GM21360 (cell line): ENCODE data around the gene PLPP4.

Experiments
- ATAC-seq: cut with Tn5 transposase; IDR thresholded peaks from one replicate; pipeline ENCODE4 v1.9.1; 2021; ENCODE audit warnings: mild to moderate bottlenecking, moderate library complexity; ENCODE audit not compliant: unreplicated experiment

PLPP4 gene

DNA sequence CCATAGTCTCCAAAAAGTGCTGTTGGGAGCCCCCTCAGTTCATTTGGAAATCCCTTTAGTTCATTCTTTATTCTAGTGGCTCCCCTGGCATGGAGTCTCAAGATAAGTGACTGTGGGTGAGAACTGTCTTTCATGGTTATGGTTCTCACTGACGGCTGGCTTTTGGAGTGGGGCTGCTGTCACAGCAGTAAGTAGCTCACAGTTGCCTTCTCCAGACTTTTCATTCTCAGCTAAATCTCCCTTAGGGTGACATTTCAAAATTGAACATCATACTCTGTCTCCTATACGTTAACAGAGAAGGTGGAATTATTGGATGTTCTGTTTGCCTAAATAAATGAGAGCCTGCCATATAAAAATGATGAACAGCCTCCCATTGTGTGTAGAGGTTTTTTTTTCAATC is 58.7 kb downstream of the PLPP4 start:
- ATAC-seq, result no peak

DNA sequence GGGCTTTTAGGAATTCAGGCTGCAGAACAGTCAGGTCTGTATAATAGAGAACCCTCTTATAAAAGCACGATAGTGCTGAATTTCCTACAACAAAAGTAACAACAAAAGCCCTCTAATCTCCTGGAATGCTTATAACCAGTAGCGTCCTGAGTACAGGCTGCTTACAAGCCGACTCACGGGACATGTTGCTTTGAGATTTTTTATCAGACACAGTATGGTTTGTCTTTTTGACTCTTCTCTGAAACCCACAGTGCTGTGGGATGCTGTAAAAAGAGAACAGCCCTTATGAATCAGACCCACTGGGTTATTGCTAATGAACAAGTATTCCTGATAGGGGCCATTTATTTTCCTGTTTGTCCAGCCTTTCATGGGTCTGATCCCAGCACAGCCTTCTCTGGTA is 59.4 kb downstream of the PLPP4 start:
- no peak for ATAC-seq

DNA sequence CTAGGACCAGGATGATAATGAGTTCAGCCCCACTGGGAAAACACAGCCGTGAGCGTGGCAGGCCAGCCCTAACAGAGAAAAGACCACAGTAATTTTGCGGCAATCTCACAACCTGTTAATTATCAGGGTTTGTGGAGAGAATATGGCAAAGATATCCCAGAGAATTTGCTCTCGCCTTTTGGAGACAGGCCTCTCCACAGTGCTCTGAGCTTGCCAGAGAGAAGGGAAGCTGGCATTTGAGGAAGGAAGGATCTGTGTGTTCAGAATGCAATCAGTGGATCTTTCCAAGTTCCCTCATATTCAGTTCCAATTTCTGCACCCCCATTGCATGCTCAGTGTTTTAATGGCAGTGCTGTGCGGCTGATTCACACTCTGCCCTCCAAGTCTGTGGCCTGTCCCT is 60.2 kb downstream of the PLPP4 start:
- ATAC-seq, result no peak

DNA sequence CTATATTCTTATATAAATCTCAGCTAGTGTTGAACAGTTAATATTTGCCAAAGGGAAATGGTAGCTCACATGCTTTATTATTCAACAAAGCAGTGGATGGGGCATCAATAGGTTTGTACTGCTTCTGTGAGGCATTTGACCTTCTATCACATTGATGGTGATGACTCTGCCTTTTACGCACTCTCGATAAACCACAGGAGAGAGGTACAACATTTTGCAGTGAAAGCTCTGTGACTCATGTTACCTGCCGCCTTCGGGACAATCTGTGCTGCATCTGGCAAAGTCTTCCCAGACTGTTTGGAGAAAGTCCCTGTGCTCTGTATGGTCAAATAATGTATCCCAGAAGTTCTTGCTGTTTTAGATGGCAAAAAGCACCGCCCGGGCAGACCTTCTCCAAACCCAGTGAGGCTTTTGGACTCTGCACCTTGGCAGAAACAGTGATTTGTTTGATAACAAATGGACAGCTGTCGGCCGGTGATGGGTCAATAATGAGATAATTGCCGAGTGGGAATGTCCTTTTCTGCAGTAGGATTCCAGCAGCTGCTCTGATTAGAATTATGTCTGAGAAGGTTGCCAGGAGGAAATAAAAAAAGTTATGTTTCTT is 61.0 kb downstream of the PLPP4 start:
- ATAC-seq, result no peak

DNA sequence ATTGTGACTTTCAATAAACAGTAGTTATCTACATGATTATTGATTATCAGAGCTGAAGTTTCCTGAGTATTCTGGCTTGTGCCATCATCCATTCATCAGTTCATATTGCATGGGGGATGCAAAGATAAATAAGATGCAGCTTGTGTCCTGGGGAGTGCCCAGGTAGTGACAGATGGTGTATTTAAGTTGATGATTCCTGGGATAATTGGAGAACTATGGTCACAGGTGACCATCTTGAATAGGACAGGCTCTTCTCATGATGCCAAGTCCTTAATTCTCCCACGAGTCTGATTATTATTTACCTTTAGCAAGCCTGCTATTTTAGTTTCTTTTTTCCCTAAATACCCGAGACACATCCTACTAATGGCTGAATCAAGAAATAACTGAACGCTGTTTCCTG is 64.9 kb downstream of the PLPP4 start:
- ATAC-seq, result no peak

DNA sequence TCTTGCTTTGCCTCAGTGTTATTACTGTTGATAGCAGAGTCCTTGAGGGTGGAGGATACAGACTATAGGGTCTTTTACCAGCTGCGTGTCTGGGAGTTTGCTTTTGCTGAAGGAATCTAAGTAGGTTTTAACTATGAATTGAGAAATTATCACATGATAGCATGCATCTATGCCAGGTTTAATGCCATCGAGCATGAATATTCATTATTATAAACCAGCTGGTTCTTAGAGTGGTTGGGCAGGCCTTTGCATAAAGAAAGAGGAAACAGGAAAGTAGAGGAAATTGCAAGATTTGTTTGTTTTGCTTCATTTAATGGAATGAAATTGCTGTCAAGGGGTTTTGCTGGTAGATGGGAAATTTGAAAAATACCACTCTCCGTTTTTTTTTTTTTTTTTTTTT is 70.7 kb downstream of the PLPP4 start:
- no peak for ATAC-seq

DNA sequence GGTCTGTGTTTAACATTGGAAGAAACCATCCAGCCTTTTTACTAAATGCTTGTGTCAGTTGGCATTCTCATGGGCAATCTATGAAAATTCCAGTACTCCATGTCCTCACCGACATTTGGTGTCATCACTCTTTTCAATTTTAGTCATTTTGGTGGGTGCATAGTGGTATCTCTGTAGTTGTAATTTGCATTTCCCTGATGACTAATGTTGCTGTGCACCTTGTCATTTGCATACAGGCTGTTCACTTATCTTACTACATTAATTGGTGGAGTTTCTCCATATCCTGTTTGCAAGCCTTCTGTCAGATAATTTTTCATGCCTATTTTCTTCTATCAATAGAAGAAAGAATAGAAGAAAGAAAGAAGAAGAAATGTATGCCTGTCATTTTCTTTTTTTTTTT is 73.7 kb downstream of the PLPP4 start:
- no peak for ATAC-seq

DNA sequence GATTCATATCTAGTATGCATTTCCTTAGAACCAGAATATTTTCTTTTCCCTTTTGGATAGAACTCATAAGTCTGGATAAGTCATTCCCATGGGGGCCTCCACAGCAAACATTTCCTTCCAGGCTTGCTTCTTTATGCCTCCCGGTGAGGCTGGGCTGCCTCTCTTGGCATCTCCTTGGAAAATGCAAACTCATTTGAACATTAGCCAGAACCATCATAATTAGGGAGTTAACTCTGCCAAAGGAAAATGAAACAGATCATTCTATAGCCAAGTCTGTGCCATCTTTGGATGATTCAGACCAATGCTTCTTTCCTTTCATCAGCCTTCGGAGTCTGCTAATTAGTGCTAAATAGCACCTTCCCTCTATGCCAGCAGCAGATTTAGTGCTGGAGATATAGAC is 81.1 kb downstream of the PLPP4 start:
- no peak for ATAC-seq

DNA sequence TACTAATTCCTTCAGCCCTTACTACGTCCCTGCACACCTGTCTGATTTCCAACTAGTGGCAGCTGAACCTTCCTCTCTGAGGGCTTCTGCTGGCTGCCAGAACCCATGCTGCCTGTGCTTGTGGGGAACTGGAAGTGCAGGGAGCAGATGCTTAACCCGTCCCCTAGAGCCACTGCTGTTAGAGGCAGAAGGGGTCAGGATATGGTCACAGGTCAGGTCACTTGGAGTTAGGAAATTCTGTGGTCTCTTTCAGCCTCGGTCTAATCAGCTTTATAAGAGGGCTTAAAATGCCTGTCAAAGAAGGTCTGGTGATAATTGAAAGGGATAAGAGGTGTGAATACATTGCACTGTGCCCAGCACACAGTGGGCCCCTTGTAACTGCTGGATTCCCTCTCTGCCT is 82.0 kb downstream of the PLPP4 start:
- no peak for ATAC-seq

DNA sequence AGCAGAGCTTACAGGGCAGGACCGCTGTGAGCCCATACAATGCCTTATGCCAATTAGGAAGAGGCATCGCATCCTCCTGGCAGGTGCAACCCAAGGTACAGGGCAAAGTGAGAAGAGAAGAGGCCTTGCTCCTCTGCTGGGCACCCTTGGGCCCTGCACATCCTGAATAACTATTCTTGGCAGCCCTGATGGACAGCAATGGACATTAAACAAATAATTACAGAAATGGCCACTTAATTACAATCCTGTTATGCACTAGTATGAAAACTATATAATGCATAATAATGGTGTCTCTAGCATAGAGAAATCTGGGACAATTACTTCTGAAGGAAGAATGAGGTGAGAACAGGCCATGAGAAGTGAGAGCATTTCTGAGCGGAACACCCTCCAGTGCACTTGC is 83.5 kb downstream of the PLPP4 start:
- ATAC-seq, result no peak

DNA sequence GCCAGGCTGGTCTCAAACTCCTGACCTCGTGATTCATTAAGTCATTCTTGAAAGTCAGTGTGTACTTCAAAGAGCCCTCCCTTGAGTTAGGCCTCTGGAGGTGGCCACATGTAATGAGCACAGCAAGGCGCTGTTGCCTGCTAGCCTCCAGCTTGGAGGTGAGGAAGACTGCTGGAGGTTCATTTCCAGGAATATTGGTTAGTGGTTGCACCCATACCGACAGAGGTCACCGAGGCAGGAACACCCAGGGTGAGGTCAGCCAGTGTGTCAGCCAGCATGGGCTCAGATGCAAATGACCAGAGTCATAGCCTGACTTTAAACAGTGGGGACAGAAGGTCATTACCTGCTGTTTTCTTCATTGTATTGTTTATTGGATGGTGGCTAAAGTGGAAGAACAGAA is 85.0 kb downstream of the PLPP4 start:
- ATAC-seq, result no peak

DNA sequence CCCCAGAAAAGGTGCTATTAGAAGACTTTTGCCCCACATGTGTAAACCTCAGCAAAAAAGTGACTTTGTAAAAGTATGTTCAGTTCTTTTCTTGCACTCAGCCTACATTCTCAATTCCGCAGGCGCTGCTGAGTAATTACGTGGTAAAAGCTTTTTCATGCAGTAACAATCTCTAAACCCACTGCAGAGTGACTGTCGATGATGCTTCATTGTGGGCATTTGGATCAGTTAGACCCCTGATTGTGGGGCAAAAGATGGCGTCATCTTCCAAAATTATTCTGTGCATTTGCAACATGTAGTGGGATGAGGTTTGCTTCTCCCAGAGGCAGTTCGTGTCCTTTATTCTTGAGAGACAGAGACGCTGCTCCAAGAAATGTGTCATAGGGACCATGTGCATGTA is 85.6 kb downstream of the PLPP4 start:
- ATAC-seq, result no peak

DNA sequence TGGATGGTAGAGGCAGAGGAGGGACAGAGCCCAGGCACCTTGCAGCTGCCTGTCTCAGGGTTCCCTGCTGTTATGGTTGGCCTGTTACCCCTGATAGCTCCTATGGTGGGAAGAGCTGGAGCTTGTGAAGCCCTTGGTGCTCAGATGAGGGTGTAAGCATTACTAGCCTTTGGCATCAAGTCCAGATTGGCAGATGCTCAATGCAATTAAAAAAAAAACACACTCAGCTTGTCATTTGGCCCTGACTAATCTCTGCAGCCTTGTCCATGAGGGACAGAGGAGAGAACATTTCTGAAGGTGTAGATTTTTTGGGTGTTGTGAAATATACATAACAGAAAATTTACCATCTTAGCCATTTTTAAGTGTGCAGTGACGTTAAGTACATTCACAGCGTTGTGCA is 86.3 kb downstream of the PLPP4 start:
- no peak for ATAC-seq

DNA sequence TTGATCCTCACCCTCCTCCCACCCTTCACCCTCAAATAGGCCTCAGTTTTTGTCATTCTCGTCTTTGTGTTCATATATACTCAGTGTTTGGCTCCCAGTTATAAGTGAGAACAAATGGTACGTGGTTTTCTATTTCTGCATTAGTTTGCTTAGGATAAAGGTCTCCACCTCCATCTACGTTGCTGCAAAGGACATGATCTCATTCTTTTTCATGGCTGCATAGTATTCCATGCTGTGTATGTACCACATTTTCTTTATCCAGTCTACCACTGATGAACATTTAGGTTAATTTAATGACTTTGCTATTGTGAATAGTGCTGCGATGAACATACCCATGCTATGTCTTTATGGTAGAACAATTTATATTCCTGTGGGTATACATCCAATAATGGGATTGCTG is 91.2 kb downstream of the PLPP4 start:
- ATAC-seq, result no peak

DNA sequence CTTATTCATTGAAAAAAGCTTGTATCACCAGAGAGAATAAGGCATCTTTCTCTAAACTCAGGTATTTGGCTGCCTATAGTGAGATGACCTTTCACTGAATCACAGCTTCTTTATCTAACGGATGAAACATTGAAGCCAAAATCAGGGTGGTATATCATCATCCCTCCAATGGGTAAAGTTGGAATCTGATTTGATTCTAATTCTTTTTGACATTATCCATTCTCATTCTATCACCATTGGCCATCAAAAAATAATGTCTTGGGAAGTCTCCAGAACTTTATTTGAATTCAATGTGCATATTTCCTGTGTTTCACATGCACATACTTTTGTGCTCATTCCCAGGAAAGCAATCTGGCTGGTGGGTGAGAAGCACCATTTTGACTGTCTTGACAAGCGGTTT is 95.2 kb downstream of the PLPP4 start:
- no peak for ATAC-seq

DNA sequence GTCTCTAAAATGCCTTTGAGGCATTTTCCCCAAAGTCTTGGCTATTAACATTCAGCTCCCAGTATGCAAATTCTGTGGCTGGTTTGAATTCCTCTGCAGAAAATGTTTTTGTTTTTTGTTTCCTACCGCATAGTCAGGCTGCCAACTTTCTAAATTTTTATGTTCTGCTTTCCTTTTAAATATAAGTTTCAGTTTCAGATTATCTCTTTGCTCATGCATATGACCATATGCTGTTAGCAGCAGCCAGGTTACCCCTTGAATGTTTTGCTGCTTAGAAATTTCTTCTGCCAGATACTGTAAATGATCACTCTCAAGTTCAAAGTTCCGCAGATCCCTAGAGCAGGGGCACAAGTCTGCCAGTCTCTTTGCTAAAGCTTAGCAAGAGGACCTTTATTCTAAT is 96.9 kb downstream of the PLPP4 start:
- no peak for ATAC-seq

DNA sequence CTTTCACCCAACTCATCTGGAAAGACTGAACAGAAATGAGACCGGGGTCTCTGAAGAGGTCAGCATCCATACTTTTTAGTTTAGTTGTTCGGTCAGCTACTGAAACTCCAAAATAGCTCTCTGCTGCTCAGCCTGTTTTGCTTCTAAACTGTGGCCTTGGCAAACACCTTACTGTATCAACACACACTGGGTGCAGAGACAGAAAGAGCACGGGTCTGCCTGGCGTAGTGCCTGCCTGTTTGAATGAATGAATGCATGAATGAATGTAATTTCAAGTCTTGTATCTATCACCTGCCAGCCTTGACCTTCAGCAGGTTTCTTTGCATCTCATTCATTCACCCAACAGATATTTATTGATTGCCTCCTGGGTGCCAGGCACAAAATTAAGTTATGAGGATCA is 98.4 kb downstream of the PLPP4 start:
- ATAC-seq, result no peak

DNA sequence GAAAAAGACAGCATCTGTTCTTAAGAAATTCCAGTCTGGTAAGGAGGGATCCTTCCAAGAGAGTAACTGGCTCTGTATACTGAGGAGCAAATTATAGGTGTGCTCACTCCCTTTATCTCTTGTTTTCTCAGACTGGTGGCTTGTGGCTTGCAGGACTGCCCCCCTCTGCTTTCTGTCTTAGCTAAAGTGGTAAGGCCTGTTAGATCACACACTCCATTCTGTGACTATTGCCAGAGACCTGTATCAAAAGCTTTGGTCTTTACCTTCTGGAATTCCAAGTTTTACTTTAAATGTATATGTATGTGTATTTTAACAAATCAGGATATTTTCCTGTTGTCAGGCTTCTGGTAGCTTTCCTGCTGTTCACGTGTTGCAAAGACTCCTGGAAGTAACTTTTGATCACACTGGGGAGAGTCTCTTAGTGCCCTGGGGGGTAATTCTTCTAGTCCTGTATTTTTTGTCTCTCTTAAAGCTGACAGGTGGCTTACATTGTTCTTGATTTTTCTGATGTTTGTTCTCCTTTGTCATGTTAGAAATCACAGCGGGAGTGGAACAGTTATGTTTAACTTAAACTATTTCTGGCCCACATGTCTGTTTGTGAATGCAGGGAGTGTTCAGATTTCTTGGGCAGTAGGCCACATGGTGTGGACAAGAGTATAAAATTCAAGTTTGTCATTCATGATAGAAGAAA is 99.0 kb downstream of the PLPP4 start:
- ATAC-seq, result no peak

DNA sequence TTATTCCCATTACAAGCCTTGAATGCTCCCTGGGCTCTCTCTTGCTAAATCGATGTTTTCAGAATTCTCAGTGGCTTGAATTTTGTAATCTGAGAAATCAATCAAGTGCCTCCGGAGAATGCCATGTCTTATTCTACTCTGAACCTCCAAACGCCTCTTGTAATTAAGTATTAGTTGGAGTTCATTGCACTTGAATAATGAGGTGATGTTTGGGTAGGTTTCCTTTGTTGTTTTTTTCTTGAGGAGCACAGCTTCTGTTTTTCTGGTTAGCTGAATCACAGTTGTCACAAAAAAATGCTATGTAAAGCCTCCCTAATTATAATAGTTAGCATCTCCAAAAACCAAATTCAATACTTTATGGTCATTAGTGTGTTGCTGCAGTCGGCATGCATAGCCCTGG is 100.3 kb downstream of the PLPP4 start:
- ATAC-seq, result no peak

DNA sequence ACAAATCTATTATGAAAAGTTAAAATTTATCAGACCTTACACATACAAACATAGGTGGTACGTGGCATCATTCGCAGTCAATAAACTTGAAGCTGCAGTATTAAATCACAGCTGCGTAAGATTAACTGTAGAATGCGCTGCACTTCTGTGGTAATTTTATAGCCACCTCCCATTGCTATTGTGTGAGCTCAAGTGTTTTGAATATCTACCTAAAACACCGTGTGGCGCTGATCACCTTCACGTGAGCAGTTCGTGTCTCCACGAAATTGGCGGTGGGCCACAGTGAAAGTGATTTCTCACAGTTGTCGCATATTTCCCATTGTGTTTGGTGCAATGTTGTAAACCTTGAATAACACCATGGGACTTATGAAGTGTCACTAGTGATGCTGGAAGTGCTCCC is 102.8 kb downstream of the PLPP4 start:
- no peak for ATAC-seq

DNA sequence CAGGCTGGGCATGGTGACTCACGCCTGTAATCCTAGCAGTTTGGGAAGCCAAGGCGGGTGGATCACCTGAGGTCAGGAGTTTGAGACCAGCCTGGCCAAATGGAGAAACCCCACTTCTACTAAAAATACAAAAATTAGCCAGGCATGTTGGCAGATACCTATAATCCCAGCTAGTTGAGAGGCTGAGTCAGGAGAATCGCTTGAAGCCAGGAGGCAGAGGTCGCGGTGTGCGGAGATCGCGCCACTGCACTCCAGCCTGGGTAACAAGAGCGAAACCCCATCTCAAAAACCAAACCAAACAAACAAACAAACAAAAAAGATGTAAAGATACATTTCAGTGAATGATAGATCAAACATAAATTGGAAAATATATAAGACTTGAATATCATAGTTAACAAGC is 105.9 kb downstream of the PLPP4 start:
- ATAC-seq, result no peak

DNA sequence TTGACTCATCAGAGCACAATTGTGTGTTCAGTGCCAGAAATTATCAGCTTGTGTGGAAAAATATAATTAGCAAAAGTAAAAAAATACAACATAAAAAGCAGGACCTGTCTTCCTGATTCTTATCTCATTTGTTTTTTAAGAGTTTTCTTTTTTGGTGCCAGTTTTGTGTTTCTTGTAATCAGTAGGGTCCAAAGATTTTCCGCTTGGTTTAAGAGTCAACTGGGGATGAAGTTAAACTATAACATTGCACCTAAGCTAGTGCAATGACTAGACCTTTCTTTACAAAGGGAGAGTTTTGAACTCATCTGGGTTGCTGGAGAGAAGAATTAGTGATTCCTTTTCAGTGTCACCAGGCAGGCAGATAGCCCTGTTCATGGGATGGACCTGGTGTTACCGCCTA is 113.4 kb downstream of the PLPP4 start:
- no peak for ATAC-seq

DNA sequence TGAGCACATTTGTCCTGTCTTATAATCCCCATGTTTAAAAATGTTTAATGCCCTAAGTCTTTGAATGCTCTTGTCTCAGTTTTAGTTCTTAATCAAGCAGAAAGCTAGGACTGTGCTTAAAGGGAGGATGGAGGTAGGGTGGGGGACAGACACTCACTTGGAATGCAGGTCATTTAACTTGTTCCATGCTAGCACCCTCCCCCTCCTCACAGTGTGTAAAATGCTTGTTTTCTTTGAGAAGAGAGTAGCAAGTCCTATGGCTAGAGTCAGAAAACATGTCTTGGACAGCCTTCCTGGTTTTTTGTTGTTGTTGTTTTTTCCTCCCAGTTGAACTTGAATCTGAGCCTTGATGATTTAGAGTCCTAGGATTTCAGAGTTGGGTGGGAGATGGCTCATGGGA is 114.2 kb downstream of the PLPP4 start:
- ATAC-seq, result no peak
